HG02885 (cell line): ENCODE data around the gene YBX2.

ENCODE experiments used
- ATAC-seq: cut with Tn5 transposase; IDR thresholded peaks from one replicate; pipeline ENCODE4 v1.9.1; 2021; ENCODE audit warnings: mild to moderate bottlenecking; ENCODE audit not compliant: unreplicated experiment, poor library complexity

The YBX2 gene

DNA sequence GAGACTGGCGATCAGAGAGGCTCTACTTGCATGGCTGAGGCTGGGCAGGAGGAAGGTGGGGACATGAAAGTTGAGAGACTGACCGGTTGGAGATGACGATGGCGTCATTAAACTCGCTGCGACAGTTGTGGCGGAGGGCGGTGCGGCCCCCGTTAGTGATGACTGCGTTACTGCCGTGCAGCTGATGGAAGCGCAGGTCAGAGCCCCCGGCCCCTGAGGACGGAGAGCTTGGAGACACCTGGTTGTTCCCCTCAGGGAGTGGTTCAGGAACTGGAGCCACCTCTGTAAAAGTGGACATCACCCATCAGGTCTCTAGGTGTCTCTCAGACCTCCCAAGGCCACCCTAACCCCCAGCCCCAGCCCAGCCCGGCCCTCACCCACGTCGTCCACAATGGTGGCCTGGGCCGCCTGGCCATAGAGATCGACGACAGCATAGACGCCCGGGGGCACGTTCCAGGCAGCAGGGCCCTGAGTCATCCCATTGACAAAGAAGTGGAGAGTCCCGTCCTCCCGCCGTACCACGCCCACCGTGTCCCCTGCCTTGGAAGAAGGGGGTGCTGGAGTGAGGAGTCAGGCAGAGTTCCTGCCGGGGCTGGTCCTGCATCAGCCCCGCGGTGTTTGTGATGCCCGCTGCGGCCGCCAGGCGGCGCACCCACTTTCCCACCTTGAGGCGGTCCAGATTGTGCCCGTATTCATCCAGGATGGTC is 29.4 kb upstream of the YBX2 start:
- ATAC-seq = no peak

DNA sequence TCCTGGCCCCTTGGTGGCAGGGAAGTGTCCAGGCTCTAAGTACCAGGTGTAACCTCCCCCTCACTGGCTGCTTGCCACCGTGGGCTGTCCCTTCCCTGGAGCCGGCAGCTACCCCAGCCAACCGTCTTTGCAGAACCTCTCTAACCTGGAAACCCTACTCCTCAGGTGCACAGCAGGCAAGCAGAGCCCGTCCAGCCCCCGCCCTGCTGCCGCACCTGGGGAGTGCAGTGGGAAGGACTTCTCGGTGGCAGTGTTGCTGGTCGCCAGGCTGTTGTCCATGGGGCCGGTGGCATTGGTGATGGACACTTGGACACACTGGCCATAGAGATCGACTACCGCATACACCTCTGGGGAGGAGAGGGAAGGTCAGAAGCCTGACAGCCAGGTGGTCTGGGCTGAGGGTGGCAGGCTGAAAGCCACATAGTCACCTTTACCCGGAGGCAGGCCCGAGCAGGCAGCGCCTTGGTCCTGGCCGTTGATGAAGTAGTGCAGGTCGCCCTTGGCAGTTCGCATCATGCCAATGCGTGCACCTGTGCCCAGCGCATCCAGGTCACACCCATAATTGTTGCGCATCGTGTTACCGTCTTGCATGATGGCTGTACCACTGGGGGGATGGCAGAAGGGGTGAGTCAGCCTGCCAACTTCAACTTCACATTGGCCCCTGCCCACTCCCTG is 28.2 kb upstream of the YBX2 start:
- no peak for ATAC-seq

DNA sequence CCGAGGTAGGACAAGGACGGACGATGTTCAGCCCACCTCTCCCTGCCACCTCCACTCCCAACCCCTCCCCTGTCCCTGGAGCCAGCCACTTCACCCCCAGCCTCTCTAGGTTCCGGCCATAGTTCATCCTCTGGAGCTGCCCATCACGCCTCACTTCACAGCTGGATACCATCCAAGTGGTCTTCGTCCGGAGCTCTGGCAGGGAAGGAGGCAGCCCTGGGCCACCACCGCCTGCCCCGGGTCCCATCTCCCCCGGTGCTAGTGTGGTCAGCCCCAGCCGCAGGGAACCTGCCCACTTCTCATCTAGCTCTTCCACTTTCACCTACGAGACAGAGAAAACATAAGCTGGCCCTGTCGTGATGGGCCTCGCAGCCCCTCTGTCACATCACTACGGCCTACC is 27.0 kb upstream of the YBX2 start:
- ATAC-seq = no peak

- no peak for ATAC-seq
Observed at GRCh38 chr17:7318121-7318860, 23.9 kb upstream of the YBX2 start.

GRCh38 chr17:7317161-7317803 is 22.8 kb upstream of the YBX2 start:
- ATAC-seq = no peak

- peak; percentile 4 for ATAC-seq
Observed at GRCh38 chr17:7315570-7316235, 21.3 kb upstream of the YBX2 start.

GRCh38 chr17:7314719-7315569 is 20.5 kb upstream of the YBX2 start, which contains the start of gene GPS2:
Gene GPS2 (minus strand): TSS chr17:7315360. CDS start chr17:7315052, 308 bp downstream.
- ATAC-seq = peak; percentile 82

- ATAC-seq = no peak
Observed at GRCh38 chr17:7313890-7314718, 19.7 kb upstream of the YBX2 start.

DNA sequence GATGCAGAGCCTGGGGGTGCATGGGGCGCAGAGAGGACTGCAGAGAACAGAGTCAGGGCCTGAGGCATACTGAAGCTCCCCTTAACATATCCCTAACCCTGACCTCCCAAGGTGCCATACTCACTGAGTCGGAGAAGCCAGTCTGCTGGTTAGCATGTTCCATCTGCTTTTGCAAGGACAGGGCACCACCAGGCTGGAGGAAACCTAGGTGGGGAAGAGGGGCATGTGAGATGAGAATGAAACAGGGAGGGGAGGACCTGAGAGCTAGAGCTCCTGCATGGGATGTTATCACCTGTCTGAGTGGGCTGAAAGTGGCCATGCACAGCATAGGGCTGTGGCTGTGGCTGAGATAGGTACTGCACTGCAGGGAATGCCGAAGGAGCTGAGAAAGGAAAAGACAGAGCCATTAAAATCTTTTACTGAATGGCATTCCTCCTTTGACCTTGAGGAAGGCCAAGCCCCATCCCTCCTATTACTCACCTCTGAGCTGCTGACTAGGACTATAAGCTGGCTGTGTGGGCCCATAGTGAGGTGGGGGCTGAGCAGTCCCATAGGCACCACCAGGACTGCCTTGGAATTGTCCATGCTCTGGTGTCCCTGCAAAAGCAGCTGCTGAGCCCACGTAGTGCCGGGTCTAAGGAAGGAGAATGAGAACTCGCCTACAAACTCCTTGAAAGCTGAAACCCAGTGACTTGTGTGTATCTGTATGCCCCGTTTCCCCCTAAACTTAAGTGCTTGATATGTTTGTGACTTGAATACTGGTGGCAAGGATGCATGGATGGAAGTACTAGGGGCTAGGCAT is 18.9 kb upstream of the YBX2 start:
- ATAC-seq = no peak

- no peak for ATAC-seq
Observed at GRCh38 chr17:7312432-7313087, 18.1 kb upstream of the YBX2 start.

- no peak for ATAC-seq
Observed at GRCh38 chr17:7311110-7311705, 16.8 kb upstream of the YBX2 start.

- ATAC-seq = no peak
Observed at GRCh38 chr17:7309628-7310027, 15.2 kb upstream of the YBX2 start.

- no peak for ATAC-seq
Observed at GRCh38 chr17:7308625-7309433, 14.4 kb upstream of the YBX2 start.

GRCh38 chr17:7307686-7308624 is 13.5 kb upstream of the YBX2 start:
- peak; percentile 9 for ATAC-seq
